GM10847 (cell line): ENCODE measurements around the gene CERS6.

Experiments
- POLR2A ChIP-seq: IDR thresholded peaks from 2 replicates; pipeline ENCODE4 v1.6.1; 2011; ENCODE audit not compliant: insufficient read length; ENCODE audit errors: extremely low read depth

Gene CERS6

DNA sequence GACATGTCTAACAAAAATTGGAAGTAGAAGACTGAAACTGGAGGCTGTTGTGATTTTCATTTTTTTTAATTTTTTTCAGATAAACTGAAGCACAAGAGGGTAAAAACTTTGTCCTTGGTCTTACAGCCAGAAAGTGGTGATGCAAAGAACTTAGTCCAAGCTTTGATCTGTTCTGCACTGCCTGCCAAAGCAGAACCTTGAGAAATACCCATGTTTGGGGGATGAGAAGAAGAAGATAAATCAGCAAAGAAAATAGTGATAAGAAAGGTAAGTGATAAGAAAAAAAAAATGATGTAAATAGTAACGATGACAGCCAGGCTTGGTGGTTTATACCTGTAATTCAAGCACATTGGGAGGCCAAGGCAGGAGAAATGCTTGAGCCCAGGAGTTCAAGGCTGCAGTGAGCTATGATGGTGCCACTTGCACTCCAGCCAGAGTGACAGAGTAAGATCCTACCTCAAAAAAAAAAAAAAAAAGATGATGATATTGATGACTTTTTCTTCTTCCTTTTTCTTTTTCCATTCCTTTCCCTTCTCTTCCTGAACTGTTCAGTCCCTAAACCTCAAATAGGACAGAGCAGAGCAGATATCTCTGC, 331.8 kb downstream of the CERS6 start:
- TF ChIP-seq POLR2A = no peak

DNA sequence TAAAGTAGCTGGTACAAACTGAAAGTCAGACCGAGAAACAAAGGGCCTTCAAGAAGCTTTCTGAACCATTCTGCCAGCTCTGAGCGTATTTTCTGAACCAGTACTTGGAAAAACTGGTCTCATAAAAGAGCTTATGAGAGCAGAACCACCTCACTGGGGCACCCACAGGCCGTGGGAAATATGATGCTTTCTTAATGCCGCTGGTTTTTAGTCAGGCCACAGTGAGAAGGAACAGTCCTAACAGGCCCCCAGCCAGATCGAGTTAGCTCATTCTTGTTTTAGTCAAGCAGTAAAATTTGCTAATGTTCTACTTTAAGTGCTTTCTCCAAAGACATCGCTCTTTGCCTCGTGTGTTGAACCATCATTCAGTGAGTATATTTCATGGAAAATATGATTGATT, 333.7 kb downstream of the CERS6 start:
- no peak for TF ChIP-seq POLR2A

DNA sequence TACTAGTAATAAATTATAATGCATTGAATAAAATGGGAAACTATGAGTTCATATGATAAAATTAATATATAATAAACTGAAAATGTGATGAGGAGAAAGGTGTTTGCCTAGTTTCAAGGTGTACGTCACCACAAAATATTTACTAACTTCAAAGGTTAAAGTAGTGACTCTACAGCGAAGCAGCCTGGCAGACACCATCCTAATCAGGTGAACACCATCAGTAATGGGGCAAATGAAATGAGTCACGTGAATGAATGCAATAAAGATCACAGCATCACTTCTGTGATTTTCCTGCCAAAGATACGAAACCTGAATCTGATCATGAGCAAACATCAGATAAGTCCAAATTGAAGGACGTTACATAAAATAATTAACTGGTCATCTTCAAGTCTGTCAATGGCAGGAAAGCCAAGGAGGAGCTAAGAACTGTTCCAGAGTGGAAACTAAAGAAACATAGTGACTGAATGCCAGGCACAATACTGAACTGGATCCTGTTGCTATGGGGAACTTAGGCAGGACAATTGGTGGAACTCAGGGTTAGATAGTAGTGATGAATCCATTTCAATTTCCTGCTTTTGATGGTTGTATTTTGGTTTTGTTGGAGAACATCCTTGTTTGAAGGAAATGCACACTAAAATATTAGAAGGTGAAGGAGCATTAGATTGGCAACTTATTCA, 334.3 kb downstream of the CERS6 start:
- no peak for TF ChIP-seq POLR2A

DNA sequence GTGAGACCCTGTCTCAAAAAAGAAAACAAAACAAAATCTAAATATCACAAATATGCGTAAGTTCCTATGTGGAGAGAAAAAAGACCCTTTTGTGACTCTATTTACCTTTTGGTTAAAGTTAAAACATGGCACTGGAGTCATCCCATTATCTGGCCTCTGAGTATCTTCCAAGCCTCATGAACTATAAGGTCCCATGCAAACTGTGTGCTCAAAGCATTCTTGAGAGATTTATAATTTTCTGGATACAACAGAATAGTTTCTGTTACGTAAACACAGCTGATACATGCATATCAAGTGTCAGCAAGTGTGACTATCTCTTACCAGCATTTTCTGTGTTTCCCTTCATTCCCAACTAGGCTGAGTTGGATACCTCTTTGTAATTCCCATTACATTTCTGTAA, 337.5 kb downstream of the CERS6 start:
- no peak for TF ChIP-seq POLR2A

DNA sequence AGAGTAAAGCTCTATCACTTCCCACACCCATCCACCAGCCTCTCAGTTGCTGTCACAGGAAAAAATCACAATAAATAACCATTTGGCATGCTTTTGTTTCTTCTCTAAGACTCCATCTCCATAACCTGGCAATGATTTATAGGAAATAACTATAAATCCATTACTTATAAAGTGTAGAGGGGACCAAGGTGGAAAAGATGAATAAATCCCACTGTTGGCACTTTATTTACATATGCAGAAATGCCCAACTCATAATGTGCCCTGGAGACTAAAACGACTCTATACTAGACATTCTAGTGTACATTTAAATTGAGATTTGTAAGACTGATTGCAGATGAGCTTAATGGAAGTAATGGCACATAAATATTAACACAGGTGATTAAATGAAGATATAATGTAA, 338.9 kb downstream of the CERS6 start:
- TF ChIP-seq POLR2A = no peak

DNA sequence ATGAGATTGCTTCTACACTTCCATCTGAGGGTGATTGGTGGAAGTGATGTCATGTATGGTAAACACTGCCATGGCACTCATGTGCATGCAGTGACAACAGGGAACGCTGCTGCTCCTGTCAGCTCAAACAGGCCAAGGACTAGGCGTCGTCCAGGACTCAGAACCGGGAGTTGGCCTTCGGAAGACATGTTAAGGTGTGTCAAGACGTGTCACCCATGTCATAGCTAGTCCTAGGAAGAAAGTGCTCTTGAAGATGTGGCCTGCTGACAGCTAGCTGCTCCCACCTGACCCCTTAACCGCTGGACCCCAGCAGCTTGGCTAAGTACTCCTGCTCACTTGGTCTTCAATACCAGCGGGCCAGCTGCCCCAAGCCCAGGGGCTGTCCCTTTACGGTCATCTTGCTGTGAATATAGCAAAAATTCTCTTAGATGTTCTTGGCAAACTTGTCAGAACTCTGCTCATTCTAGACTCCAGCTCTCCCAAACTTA, 340.1 kb downstream of the CERS6 start:
- no peak for TF ChIP-seq POLR2A

DNA sequence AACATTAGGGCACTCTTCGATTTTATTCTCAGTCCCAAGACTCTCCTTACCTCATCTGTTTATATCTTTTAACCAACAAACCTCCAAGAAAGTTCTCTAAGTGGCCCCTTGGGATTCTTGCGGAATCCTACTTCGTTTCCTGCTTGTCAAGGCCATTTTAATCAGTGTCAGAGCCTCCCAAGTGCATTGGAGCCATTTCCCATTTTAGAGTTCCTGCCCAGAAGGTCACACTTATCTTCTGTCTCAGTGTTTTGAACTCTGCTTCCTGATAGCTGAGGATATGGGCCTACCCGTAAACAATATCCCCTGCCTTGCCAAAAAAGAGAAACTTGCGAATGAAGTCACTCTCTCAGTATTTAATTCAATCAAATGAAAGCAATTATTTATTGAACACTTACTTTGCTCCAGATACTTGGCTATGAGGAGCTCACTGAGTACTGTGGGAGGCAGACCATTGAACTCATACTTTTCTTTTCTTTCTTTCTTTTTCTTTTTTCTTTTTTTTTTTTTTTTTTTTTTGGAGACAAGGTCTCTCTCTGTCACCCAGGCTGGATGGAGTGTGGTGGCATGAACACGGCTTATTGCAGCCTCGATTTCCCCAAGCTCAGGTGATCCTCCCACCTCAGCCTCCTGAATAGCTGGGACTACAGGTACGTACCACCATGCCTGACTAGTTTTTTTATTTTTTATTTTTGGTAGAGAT, 340.7 kb downstream of the CERS6 start:
- TF ChIP-seq POLR2A = no peak

DNA sequence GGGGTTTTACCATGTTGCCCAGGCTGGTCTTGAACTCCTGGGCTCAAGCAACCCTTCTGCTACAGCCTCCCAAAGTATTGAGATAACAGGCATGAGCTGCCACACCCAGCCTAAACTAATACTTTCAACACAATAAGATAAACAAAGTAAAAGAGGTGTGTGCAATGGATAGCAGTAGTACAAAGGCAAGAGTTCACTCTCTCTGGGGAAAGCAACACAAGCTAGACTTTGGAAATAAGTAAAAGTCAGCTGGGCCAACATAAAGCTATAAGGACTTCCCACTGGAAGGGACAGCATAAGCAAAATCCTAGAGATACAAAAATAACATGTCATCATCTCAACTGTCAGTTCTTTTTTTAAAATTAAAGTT, 341.2 kb downstream of the CERS6 start:
- no peak for TF ChIP-seq POLR2A

DNA sequence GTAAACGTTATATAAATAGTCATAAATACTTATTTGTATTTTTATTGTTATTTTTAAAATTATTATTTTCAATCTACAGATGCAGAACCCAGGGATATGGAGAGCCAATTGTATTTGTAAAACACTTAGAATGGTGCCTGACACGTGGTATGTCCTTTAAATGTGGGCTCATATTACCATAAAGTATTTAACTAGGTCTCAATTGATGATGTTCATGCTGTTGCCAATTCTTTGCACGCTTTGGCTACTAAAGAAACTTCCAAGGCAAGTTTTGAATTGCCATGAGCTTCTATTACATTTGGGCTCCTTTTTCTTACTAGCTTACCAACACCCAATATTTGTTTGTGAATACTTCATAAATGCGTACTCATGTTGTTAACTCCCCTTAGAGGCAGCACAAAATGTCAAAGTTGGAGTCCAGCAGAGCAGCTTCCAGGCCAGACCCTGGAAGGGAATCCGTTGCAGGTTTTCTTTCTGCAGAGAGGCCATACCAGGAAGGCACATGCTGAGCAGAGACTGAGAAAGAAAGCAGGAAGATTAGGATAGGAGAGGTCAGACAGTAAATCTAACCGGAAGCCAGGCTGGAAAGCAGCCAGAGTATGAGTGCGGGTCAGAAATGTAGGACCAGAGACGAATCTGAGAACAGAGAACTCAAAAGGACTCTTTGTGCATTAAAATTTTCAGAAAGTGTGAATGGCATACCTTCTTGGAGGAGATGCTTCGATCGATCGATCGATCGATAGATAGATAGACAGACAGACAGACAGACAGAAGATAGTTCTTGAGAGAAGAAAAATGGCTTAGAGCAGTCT, 342.2 kb downstream of the CERS6 start:
- no peak for TF ChIP-seq POLR2A

DNA sequence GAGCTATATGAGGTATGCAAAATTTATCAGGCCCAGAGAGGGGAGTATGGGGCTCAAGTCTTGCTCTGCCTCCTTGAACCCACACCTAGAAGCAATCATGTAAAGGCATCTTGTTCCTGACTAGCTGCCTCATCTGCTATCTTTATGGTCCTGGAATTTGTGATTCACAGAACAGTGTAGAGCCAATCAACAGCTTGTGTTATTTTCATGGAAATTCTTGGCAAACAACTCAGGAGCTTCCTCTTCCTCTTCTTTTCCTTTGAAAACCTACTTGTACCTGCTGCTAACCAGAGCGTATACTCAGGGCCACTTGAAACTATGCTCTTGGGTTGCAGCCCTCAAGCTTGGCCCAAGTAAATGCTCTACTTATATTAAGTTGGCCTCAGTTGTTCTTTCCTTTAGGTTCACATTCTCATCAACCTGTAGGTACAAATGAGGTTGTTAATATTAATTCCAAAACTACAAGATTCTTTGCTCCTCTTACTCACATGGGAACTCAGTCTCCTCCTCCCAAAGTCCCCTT, 342.9 kb downstream of the CERS6 start:
- TF ChIP-seq POLR2A = no peak

DNA sequence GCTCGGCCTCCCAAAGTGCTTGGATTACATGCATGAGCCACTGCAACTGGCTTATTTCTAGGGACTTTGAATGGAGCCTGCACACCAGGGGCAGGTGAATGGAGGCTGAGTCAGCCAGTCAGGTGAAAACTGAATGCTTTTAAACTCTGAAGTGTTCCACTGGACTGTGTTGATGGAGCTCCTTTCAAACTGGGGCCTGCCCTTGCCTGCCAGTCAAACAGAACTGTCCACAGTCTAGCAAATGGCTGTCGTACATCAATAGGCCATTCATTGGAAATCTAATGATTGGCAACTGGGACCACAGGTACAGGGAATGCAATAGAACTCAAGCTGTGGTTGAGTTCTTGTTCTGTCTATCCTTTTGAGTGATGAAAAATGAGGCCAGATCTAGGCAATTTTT, 345.4 kb downstream of the CERS6 start:
- TF ChIP-seq POLR2A = no peak

DNA sequence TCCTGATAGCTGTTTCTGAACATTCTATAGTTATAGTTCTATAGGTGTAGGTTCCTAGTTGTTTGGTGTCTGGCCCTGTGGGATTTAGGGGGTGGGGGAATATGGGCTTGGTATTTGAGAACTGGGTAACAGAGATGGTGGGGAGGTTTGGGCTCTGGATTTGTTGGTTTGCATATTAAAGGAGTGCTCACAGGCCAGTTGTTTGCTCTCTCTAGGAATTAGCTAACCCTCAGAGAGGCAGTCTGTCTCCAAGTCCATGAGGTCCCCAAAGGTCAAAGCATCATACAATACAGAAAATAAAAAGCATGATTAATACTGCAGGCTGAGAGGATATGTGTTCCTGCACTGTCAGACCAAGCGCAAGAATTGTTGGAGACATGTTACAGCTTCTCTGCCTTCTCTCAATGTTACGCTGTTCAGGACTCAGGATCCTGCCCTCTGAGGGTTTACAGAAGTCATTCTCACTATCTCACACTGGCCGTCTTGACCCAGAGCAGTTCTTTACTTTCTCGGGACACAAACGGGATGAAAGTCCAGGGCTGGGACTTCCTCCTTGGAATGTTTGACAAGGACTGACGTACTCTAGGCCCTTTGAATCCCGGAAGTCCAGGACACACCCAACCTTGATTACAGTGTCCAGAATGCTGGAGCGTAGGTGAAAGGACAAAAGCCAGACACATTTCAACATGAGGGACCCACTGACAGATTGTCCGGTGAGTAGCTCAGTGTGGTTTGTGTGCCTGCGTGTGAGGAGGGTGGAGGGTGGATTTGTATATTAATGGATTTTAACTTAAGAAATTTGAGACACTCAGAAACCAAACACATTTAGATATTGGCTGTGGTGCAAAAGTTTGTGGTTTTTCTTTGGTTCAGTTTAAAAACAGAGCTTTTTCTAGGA, 346.1 kb downstream of the CERS6 start, which contains the start of gene NOSTRIN:
TSS of gene NOSTRIN (plus strand) at position 677 of the 898 bp plus-strand sequence. CDS start at position 687, 10 bp downstream.
- TF ChIP-seq POLR2A = no peak

DNA sequence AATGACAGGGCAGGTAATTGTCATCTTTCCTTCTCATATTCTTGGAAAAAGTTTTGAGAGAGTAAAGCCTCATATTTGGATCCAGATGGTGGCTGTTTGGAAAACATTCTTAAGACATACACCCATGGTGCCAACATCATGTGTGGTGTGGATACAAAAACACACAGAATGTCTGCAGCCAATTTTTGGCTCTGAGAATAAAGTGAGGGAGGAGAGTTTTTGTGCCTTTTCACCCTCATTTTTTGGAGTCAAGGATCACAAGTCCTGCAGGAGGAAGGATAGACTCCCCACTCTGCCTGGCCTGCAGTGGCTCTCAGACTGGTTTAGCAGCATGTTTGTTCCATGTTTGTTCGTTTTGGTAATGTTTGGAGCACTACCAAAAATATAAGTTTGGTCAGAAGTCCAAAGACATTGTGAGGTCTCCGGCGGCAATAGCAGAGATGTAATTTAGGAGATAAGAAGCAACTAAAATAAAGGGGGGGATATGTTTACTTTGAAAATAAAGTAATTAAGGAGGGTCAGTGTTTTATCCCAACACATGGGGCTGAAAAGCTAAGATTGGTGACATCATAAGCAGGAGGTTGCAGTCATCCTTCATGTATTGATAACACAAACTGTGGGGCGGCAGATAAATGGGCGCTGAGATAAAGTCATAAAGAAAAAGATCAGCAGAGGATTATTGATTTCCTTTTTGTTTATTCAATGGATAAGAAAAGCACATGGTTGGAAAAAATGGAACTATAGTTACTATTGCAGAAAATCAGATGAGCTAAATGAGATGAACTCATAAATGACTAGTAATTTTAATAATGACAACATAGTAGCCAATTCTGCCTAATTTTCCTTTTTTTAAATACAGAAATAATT, 347.0 kb downstream of the CERS6 start:
- no peak for TF ChIP-seq POLR2A

DNA sequence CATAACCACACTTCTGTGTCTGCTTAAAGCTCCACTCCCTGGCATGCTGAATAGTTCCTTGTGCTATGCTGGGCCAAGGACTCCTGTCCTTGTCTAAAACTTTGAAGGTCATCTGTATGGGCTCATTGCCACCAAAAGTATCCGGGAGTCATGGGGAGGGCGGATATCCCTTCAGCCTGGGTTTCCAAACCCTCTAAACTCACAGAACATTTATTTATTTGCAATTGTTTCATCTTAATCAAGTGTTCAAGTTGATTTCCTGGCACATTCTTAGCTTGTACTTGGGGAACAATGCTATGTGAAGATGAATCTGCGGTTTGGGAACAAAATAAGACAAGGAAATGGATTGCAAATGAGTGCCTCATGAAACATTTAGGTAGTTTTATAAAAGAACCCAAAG, 348.1 kb downstream of the CERS6 start:
- TF ChIP-seq POLR2A = no peak

DNA sequence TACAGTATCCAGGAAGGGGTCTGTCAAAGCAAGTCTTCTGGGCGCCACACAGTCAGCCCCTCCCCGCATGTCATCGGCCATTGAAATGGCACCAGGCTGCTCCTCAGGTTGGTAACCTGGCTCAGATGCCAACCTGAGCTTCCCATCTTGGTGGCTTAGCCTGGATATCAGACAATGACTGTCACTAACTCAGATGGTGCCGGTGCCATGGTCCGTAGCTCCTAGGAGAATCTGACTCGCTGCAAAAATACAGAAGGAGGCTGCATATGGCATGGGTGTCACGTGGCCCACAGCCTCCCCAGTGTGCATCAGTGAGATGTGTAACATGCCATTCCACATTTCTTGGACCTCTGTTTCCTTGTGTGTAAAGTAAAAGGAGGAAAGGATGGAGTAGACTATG, 349.5 kb downstream of the CERS6 start:
- no peak for TF ChIP-seq POLR2A
